GM11168 (cell line): ENCODE data around the gene SKAP1.
"Not testable (repeated sequence)": the region's sequence is repeated elsewhere in the genome, so short reads cannot be mapped to it uniquely, and the experiment has no call there.

Source experiments
- in situ Hi-C: fragments of 300-500 bp; cut with MboI; formaldehyde crosslinking; loops from one replicate; pipeline ENCODE4 v1.12.0; 2022; ENCODE audit warnings: low sequenced_read_pairs; ENCODE audit not compliant: unreplicated experiment

SKAP1 gene

DNA sequence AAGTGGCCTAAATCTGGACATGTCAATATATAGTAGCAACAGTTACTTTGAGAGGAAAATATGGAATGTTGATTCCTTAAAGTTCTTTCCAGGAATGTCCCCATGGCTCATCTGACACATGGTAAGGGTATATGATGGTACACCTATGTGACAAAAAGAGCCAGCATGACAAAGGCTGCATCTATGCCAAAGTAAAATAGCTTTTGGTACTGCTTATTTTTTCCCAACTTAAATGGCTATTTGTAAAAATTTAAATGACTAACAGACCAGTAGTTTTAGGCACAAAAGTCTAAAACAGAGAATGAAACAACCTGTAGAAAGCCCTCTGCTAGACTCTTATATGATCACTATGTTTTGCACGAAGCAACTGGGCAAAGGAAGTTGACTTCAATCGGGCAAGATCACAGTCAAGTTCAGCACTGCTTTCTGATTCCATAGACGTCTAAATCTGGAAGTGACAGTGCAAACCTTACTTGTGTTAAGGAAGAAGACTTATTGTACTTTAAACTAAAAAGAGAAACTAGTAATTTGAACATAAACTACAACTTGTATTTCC is 135.1 kb downstream of the SKAP1 start:
- in situ Hi-C loops, result no loop called here

DNA sequence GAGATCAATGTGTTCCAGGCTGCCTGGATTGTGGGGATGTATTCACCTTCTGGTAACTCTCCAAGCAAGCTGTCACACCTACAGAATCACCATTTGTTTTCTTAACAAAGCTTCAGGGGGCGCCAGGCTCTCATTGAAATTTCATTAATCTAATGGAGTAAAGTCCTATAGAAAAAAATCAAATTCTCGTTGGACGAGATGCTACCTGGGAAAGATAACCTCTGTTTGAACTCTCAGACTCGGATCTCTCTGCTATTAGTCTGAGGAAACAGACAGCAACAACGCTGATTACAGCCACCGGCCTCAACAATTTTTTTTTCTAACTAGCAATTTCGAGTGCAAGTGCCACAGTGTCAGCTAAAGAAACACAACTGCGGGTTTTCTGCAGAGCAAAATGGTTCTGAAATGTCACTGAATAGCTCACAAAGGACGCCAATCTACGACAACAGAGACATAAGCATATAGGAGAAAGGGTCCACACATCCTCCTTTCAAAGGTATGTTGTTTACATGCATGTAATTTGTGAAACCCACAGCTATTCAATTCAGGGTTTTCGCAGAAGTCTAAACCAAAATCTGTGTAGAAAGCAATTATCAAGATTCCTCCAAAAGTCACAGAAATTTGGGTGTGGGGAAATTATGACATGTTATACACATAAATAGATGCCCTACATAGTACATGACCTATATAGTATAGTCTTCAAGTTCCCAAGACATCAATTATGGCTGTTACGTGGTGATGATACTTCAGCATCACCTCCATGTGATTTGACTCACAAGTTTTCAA is 135.8 kb downstream of the SKAP1 start:
- in situ Hi-C loops, result no loop called here

DNA sequence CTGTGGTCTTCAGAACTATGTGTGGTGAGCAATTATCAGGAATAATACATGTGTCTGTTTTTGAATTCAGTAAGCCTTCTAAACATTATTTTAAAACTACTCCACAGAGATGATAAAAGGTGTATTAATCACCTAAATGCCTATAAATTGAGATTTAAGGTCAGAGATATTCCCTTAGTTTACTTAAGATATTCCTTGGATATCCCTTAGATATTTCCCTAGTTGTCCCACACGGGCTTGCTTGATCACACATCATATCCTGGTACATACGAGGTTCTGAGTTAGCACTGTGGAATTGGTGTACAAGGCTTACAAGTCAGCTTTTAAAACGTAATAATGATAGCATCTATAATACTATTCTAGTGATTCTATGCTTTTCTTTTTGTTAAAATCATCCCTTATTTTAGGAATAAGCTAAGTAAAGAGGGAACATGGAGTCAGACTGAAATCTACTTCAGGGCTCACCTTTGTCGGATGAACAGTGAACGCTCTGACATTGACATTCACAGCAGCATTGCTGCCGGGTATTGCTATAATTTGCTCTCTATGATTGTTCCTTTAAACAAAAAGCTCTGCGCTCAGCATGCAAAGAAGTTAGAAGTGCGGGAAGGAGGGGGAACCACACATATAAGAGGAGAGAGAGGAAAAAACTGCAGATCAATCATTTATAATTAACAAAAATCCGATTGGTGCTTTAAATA is 136.5 kb downstream of the SKAP1 start:
- in situ Hi-C loops, result no loop called here

DNA sequence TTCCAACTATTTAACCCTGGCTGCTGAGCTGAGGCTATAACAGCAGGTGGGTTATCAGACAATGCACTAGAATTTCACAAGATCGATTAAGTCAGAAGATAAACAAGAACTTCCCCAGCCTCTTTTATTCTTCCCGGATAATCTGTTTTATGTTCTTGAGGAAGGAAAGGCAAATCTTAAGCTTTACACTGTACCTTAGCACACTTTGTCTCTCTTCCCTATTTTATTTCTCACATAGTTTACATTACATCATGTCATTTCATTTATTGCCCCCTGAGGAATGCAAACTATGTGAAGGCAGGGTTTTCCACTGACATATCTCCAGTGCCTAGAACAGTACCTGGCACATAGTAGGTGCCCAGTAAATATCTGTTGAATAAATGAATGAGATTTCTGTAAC is 139.6 kb downstream of the SKAP1 start:
- in situ Hi-C loops, result no loop called here

DNA sequence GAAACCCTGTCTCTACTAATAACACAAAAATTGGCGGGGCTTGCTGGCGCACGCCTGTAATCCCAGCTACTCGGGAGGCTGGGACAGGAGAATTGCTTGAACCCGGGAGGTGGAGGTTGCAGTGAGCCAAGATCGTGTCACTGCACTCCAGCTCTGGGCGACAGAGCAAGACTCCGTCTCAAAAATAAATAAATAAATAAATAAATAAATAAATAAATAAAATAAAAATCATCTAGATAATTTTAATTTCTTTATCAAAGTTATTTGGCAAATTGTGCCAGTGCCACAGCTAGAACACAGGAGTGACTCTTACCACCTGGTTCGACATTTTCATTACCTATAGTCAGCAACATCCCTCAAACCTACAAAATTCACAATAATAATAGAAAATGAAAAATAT is 143.1 kb downstream of the SKAP1 start:
- in situ Hi-C loops, result not testable (repeated sequence)

DNA sequence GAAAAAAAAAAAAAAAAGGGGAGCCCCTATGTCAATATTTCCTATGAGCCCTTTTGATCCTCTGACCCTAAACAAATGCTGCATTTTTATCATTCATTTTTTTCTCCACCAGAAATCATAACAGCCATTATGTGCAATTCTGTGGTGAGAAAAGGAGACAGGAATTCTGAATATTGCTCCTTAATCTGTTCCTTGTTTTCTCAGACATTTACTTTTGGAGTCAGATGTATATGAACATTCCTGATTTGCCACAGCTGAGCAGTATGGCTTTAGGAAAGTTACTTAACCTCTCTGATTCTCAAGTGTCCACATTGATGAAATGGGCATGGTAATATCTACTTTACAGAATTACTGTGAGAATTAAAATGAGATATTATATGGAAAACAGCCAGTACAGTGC is 144.4 kb downstream of the SKAP1 start:
- in situ Hi-C loops, result no loop called here

DNA sequence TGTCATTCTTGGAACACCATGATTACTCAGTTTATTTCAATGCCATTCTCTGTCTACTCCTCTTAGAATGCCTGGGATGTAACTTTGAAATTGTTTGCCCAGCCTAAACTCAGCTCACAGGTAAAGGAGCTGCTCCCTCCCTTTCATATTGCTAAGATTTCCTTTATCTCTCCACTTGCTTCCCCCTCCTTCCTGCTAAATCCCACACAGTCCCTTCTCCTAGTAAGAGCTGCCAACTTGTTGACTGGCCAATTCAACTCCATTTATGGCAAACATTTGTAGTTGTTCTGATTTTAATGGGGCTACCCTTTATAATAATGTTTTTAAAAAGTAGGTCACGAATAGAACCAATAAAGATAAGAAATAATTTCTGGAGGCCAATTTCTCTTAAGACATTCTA is 146.1 kb downstream of the SKAP1 start:
- in situ Hi-C loops, result no loop called here

DNA sequence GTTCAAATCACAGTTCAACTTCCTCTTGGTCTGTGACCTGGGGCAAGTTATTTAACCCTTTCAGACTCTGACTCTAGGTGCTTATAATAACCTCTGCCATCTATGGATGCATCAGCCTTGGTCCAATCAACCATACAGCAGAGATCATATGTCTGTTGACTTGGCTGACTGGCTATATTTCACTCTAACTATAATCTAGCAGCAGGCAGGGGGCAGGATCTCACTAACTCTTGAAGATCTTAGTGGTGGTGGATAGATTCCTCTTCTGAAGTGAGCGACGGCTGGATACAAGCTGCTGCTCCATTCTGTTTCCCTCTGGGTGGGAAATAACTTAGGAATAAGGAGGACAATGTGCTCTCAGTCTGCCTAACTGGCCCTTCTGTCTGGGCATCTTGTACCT is 146.6 kb downstream of the SKAP1 start:
- in situ Hi-C loops, result no loop called here

DNA sequence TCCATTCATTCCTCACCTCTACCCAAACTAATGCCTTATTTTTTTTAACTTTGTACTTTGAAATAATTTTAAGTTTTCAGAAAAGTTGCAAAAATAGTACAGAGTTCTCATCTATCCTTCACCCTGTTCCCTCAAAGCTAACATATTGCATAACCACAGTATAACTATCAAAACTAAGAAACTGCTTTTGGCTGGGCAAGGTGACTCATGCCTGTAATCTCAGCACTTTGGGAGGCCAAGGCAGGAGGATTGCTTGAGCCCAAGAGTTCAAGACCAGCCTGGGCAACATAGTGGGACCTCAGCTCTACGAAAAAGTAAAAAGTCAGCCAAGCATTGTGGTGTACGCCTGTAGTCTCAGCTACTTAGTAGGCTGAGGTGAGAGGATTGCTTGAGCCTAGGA is 147.7 kb downstream of the SKAP1 start:
- in situ Hi-C loops, result no loop called here

DNA sequence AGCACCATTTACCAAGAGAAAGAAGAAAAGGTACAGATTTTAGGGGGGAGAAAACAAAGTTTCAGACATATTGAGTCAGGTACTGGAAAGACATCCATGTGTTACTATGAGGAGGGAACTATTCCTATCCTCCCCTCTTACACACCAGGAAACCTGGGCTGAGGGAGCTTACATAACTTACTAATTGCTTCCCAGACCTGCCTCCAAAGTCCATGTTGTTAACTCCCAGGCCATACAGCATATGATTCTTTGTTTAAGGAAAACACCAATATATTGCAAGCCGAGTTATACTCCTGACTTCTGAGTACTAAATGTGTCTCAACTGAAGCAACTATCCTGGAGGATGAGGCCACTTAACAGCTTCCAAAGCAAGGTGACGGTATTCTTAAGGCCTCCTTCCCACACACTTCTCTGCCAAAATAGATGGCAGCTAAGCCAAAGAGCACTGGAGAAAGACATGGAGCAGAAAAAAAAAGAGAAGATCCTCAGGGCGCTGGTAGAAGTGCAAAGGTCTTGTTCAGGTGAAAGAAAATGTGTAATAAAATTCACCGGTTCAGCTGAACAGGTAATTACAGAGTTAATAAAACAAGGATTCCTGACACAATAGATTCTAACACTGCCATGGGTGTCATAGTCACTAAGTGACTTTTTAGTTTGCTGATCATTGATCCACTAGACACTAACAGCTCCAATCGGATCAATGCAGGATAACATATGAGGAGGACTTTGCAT is 151.1 kb downstream of the SKAP1 start:
- in situ Hi-C loops, result no loop called here

DNA sequence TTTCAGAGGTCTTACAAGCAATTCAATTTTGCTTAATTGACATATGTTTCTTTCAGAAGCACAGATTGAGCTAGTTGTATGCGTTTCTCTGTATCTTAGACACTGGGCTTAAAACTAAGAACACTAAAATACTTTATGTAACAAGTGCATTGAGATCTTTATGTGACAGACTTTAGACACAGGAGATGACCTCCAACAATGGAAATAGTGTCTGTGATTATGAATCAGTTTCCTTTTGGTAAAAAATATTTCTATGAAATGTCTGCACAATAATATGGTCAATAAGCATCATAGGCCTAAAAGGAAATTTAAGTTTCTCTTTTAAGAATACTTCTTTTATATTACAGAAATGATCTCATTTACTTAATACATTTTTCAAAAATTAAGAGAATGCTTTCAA is 153.2 kb downstream of the SKAP1 start:
- in situ Hi-C loops, result no loop called here

DNA sequence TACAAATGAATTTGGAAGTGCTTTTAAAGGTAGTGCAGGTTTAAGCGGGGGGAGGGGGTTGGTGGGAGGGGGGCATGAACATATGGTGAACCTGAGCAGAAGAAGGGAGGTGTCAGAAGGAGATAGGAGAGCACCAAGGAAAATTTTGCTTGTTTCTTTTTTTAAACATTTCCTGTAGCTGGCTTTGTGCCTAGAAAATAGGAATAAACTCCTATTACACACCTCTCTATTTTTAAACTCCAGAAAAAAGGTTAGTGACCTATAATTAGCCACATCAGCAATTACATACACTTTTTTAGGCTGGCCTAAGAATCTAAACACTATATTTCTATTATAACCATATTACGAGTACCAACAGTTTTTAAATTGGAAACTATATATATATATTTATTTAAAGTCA is 159.1 kb downstream of the SKAP1 start:
- in situ Hi-C loops, result no loop called here

DNA sequence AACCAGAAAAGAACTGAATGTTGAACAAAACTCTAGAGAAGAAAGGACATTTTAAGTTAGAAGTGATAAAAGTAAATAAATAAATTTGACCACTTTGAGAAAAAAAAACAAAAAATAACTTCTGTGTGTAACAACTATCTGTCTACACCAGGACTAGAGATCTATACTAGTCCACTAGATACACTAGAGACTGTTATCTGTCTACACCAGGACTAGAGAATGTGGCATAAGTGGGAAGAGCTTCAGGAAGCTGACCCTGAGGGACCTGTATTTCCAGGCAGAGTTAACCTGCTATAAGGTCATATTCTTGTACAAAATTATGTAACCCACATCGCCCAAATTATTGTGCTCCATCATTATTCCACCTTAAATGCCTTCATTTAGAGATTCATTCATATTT is 160.8 kb downstream of the SKAP1 start:
- in situ Hi-C loops, result no loop called here

DNA sequence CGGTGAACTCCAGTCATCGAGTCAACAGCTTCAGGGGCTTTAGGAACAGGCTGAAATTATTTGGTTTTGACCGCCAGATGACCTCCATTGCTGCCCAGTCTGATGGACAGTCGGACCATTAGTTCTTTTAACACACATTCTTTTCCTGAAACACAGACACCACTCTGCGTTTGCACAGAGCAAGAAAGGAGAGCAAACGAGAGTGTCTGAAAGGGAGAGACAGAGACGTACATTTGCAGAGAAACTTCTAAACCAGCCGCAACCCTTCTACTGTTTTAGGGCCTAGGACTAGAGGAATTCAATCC is 166.3 kb downstream of the SKAP1 start:
- in situ Hi-C loops, result no loop called here

DNA sequence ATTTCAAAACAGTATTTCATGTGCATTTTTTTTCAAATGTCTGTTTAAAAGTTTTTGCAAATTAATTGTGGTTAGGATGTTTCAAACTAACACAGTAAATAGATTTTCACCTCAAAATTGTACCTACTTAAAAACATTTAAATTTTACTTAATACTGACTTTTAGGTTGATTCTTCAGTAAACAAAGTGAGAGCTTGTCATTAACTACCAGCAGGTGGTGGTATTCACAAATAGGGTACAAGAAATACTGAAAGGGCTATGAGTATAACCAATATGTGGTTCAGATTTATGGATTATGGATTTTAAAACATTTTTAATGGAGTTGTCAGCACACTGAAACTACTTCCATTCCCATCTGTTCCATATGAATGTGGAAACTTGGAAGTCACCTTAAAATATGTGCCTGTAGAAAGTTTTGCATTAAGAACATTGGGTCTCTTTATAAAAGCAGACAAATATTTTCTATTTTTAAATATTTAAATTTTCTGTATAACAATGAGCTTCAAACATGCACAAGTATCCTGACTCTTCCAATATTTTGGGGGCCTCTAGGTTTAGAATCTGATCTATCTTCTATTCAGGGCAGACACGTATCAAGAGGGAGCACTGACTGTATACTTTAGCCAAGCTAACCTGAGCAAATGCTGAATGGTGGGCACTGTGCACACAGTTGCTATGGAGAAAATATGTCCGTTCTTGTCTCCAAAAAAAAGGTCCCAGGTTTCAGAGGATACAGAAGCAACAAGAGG is 166.9 kb downstream of the SKAP1 start:
- in situ Hi-C loops, result no loop called here

DNA sequence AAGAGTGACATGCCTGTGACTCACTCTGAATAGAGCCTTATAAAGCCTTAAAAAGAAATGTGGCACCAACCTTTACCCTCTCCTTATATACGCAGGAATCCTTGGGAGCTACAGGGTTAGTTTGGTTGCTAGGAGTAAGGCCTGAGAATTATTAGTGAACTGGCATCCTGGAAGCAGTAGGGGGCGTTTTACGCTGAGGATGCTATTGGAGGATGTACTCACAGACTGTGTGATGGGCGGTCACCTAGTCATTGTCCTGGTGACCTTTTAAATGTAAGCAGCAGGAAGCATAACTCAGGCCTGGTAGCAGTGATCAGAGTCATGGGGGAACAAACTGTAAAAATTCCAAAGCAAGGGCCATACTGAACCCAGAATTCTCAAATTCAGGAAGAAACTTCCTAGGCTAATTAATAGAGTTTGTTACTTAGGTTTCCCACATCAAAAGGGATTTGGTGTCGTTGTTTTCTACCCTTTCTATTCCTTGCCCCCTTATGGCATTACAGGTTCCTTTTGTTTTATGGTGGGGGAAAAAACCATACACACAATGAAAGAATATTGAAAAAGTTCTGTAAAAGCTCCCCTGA is 168.6 kb downstream of the SKAP1 start:
- in situ Hi-C loops, result no loop called here

DNA sequence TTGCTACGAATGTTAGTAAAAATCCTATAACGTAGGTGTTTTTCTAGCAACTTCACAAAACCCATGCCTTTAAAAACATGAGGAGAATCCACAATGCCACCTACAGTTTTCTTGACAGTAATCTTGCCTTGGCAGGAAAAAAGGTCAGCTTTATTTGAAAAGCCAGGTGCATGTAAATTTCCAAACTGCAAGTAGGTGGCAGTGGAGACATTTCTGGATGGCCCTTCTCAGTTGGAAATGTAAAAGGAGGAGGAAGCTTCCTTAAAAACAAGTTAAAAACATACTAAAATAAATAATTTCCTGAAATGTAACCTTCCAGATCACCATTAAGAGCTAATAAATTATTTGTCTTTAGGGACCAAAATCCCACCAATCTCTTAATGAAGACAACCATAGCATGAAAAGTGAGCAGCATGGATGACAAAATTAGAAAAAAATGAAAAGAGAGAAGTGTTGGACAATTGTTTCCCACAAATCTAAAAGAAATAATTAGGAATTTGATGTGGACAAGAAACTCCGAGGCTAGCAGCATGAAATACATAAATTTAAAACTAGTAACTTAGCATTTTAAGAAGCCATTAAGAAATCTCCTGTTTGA is 170.2 kb downstream of the SKAP1 start:
- in situ Hi-C loops, result no loop called here

DNA sequence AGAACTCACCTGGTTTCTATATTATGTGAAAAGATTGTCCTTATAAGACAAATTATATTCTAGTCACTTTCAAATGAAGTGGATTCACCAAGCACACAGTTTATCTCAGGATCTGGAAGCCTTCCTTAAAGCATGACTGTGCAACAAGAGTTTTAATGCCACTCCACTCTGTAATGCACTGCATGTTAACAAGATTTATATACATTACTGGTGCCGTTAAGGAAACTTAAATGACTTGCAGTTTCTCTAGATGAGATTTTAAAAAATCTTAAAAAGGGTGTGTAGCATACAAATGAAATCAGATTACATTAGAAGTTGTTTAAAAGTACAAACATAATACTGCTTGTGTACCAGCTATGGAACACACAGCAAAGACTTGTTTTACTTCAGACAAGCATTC is 171.7 kb downstream of the SKAP1 start:
- in situ Hi-C loops, result no loop called here

DNA sequence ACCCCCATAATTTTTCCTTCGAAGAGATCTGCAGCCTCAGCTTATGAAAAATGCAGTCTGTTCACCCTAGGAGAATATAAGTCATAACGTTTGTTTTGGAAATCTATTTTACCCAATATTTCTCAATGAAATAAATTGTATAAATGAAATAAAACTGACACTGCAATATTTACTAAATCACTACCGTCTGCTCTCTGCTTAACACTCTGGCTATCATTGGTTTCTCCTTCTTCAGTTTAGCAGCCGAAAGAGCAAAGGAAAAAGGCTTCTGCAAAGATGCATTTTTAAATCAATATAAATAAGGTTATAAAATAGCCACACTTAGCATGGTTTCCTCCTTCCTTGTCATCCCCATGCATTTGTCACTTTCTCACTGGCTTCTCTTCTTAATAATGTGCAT is 174.3 kb downstream of the SKAP1 start:
- in situ Hi-C loops, result no loop called here

DNA sequence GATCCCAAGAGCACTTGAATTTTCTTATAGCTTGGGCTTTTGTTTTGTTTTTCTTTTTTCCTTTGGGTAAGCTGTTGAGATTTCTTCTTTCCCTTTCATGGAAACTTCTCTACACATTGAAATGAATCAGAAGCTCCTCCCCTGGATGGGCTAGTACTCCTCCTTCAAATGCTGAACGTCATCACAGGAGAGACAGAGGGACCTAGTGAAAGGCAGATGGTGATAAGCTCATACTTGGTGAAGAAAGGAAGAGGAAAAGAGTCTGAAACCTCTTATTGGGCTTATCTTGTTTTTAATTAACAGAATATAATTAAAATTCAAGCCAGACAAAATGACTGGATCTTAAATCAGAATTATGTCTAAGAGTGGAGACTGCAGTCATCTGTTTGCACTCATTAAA is 175.1 kb downstream of the SKAP1 start:
- in situ Hi-C loops, result no loop called here
